Neural crest cell (in vitro differentiated cells): Measurements from ENCODE around the gene TSPAN18. TPM values are rescaled to one million over a fixed set of nuclear protein-coding genes. Genes with fewer than 3 reads are reported as not detected.

Source experiments
- DNase-seq: peaks from one replicate; pipeline ENCODE4 v3.0.0; 2021; ENCODE audit warnings: low read depth, mixed read lengths, low spot score
- H3K27ac Mint-ChIP-seq: one replicate; pipeline ENCODE4 v1.8.0; 2021; ENCODE audit warnings: mild to moderate bottlenecking, mixed read lengths; ENCODE audit not compliant: unreplicated experiment
- H3K27me3 Mint-ChIP-seq: 2 replicates; pipeline ENCODE4 v1.8.0; 2021; ENCODE audit warnings: low read depth, mild to moderate bottlenecking, mixed read lengths
- H3K36me3 Mint-ChIP-seq: 2 replicates; pipeline ENCODE4 v1.8.0; 2021; ENCODE audit warnings: low read depth, mild to moderate bottlenecking, mixed read lengths
- H3K4me1 Mint-ChIP-seq: 2 replicates; pipeline ENCODE4 v1.8.0; 2021; ENCODE audit warnings: mixed read lengths
- H3K4me3 Mint-ChIP-seq: one replicate; pipeline ENCODE4 v1.8.0; 2021; ENCODE audit warnings: mild to moderate bottlenecking, mixed read lengths
- H3K9me3 Mint-ChIP-seq: 2 replicates; pipeline ENCODE4 v1.8.0; 2021; ENCODE audit warnings: mixed read lengths
- total RNA-seq: library from RNA; stranded (reverse); gene quantifications from 2 replicates; pipeline ENCODE4 v1.2.1, GENCODE V29; 2021
- TF ChIP-seq, protein P1 (sequence below): fragments of 200-600 bp; sonication (generic); conservative IDR thresholded peaks from 2 replicates; pipeline ENCODE4 v1.5.0; 2021; ENCODE audit warnings: antibody characterized with exemption, mild to moderate bottlenecking

TSPAN18 gene
- total RNA-seq, 1 donor from 2014 or later, result 125 TPM

DNA sequence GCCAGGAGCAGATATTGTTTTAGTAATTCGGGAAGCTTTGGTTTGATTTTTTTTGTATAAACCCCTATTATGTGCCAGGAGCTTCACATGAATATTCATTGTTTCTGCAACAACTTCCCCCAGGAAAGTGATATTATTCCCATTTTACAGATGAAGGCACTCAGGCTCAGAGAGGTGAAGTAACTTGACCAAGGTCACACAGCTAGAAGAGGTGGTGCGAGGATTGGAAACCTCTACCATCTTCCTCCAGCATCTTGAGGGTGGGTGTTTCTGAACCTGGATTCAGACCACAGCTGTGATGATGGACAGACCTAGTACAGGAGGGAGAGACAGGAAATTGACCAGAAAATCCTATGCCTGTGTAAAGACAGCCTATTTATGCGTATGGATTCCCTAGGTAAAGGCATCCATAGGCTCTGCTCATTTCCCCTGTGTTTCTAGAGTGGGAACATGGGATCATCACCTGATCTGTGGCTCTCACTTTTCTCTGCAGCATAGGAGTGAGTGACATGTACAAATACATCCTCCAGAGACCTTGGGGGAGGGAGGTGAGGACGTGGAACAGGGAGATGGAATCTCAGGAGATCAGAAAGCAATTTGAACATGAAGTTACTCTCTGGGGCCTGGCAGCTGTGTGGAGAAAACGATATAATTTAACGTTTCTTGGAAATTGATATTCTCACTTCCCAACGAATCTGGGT is 81.4 kb downstream of the TSPAN18 start:
- TF ChIP-seq, protein P1, sequence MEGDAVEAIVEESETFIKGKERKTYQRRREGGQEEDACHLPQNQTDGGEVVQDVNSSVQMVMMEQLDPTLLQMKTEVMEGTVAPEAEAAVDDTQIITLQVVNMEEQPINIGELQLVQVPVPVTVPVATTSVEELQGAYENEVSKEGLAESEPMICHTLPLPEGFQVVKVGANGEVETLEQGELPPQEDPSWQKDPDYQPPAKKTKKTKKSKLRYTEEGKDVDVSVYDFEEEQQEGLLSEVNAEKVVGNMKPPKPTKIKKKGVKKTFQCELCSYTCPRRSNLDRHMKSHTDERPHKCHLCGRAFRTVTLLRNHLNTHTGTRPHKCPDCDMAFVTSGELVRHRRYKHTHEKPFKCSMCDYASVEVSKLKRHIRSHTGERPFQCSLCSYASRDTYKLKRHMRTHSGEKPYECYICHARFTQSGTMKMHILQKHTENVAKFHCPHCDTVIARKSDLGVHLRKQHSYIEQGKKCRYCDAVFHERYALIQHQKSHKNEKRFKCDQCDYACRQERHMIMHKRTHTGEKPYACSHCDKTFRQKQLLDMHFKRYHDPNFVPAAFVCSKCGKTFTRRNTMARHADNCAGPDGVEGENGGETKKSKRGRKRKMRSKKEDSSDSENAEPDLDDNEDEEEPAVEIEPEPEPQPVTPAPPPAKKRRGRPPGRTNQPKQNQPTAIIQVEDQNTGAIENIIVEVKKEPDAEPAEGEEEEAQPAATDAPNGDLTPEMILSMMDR, result no peak
- Mint-ChIP-seq H3K4me1 (peaks cover 78% of the 10 kb centered on the region), H3K4me3 (no peak overlapping the region), H3K27me3 (no peaks in the 10 kb centered on the region), H3K27ac (peak overlapping the region; percentile 95), H3K36me3 (no peaks in the 10 kb centered on the region), H3K9me3 (no peaks in the 10 kb centered on the region)
- DNase-seq, result no peak

- no peaks in the 10 kb centered on the region for H3K27me3 Mint-ChIP-seq
- peak overlapping the region; percentile 63 for H3K27ac Mint-ChIP-seq
- TF ChIP-seq, protein P1, result no peak
- H3K36me3 Mint-ChIP-seq, result no peaks in the 10 kb centered on the region
- no peak overlapping the region for H3K4me3 Mint-ChIP-seq
- H3K9me3 Mint-ChIP-seq, result no peaks in the 10 kb centered on the region
- no peak for DNase-seq
- H3K4me1 Mint-ChIP-seq, result peaks cover 78% of the 10 kb centered on the region
Measured at GRCh38 chr11:44809283-44809682, 82.5 kb downstream of the TSPAN18 start.

DNA sequence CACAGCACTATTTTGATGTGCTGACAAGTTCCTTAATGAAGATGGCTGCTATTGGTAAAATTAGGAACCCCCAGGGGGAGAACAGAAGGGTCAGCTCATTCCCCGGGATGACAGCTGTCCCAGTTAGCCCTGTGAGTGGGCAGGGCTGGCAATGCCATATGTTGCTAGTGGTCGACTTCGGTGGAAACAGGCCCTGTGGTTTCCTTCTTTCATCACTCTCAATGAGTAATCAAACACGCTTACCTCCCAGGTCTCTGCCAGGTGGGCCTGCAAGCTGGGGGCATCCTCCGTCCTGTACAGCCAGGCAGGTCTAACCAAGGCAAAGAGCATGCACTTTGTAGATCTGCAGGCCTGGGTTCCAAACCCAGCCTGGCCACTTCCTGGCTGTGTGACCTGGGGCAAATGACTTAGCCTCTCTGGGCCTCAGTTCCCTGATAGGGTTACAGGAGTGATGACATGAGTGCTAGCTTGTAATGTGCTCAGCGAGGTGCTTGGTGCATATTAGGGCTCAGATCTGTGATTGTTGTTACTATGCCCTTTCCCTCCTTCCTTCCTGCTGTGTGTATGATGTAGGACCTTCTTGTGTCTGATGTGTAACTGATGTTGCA is 85.2 kb downstream of the TSPAN18 start:
- DNase-seq, result no peak
- Mint-ChIP-seq H3K4me3 (peak overlapping the region; percentile 17), H3K4me1 (peaks cover 74% of the 10 kb centered on the region), H3K9me3 (no peaks in the 10 kb centered on the region), H3K36me3 (peaks cover 3% of the 10 kb centered on the region), H3K27me3 (no peaks in the 10 kb centered on the region), H3K27ac (peak overlapping the region; percentile 13)
- TF ChIP-seq, protein P1, result no peak

GRCh38 chr11:44812971-44813370 is 86.2 kb downstream of the TSPAN18 start:
- Mint-ChIP-seq H3K4me3 (peak overlapping the region; percentile 63), H3K4me1 (peaks cover 81% of the 10 kb centered on the region), H3K9me3 (no peaks in the 10 kb centered on the region), H3K36me3 (peaks cover 7% of the 10 kb centered on the region), H3K27ac (peak overlapping the region; percentile 95), H3K27me3 (no peaks in the 10 kb centered on the region)
- no peak for DNase-seq
- TF ChIP-seq, protein P1, result no peak

DNA sequence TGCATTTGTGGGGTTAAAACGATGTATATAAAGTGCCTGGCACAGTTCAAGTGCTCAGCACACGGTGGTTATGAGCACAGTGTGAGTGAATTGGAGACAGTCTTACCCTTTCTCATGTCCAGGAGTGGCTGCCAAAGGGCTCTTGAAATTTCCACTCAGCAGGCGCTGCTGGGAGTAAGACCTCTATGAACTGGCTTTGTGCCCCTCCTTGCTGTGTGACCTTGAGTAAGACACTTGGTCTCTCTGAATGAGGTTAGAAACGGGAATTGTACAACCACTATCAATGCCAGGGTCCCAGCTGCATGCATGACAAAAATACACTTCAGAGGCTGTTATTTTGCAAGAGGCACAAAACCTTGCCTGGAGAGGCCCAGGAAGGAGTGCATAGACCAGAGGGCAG is 86.6 kb downstream of the TSPAN18 start:
- Mint-ChIP-seq H3K27me3 (no peaks in the 10 kb centered on the region), H3K9me3 (no peaks in the 10 kb centered on the region), H3K4me3 (peak overlapping the region; percentile 63), H3K36me3 (peaks cover 7% of the 10 kb centered on the region), H3K27ac (peak overlapping the region; percentile 95), H3K4me1 (peaks cover 81% of the 10 kb centered on the region)
- TF ChIP-seq, protein P1, result no peak
- DNase-seq, result no peak
